HEK293 (cell line): Measurements from ENCODE around the gene GGPS1.

Source experiments
- CTCF ChIA-PET: fragments of 350-600 bp; formaldehyde crosslinking; extraction: SDS; loops from one replicate; lab custom pipeline; 2021; ENCODE audit warnings: antibody characterized with exemption; lab: Yijun Ruan, JAX
- POLR2A ChIA-PET: fragments of 300-600 bp; formaldehyde crosslinking; extraction: SDS; loops from one replicate; lab custom pipeline; 2020; ENCODE audit warnings: antibody characterized with exemption, inconsistent platforms; lab: Yijun Ruan, JAX
- H3K27ac ChIP-seq: fragments of 200-500 bp; sonication (Bioruptor generic); 2 replicates; pipeline ENCODE4 v1.5.1; 2014; ENCODE audit warnings: low read depth, low read length, control low read depth, inconsistent platforms; ENCODE audit errors: extremely low read depth
- H3K36me3 ChIP-seq, 2 experiments: fragments of 200-500 bp in 1 of 2; sonication (Bioruptor generic) in 1 of 2; 1 replicate in 1 of 2; 2 replicates in 1 of 2; pipeline ENCODE4 v1.5.1; 2014 to 2017; ENCODE audit warnings: inconsistent platforms in 2 of 2, low read length in 2 of 2; ENCODE audit not compliant: control insufficient read depth in 2 of 2, insufficient read depth in 1 of 2
- H3K4me1 ChIP-seq: fragments of 200-500 bp; sonication (Bioruptor generic); 2 replicates; pipeline ENCODE4 v1.5.1; 2014; ENCODE audit warnings: mild to moderate bottlenecking, low read length, inconsistent platforms; ENCODE audit not compliant: control insufficient read depth, insufficient read depth
- H3K4me3 ChIP-seq: 2 replicates; pipeline ENCODE4 v1.5.1; 2011; ENCODE audit warnings: low read depth, mild to moderate bottlenecking, control low read depth, low read length, moderate library complexity
- H3K9me3 ChIP-seq: fragments of 200-500 bp; sonication (Bioruptor generic); 2 replicates; pipeline ENCODE4 v1.5.1; 2014; ENCODE audit warnings: low read depth, low read length, inconsistent platforms; ENCODE audit not compliant: control insufficient read depth, insufficient read depth
- AEBP2 ChIP-seq: fragments of 450-650 bp; formaldehyde crosslinking; IDR thresholded peaks from 2 replicates; pipeline ENCODE4 v1.5.1; 2016; ENCODE audit warnings: missing biosample characterization, missing genetic modification characterization, borderline replicate concordance
- KLF10 ChIP-seq: fragments of 450-650 bp; IDR thresholded peaks from 2 replicates; pipeline ENCODE4 v1.5.1; 2018; ENCODE audit warnings: missing biosample characterization, mild to moderate bottlenecking, missing genetic modification characterization
- MYNN ChIP-seq: fragments of 450-650 bp; formaldehyde crosslinking; IDR thresholded peaks from 2 replicates; pipeline ENCODE4 v1.5.1; 2016; ENCODE audit warnings: missing biosample characterization, missing genetic modification characterization, borderline replicate concordance
- ZBTB17 ChIP-seq: fragments of 450-650 bp; formaldehyde crosslinking; IDR thresholded peaks from 2 replicates; pipeline ENCODE4 v1.5.1; 2016; ENCODE audit warnings: missing biosample characterization, missing genetic modification characterization
- ZBTB26 ChIP-seq: fragments of 450-650 bp; formaldehyde crosslinking; optimal IDR thresholded peaks from 2 replicates; pipeline ENCODE3; 2016; ENCODE audit warnings: missing biosample characterization, mild to moderate bottlenecking, missing genetic modification characterization
- ZNF121 ChIP-seq: fragments of 450-650 bp; formaldehyde crosslinking; IDR thresholded peaks from 2 replicates; pipeline ENCODE4 v1.5.1; 2016; ENCODE audit warnings: missing biosample characterization, missing genetic modification characterization
- ZNF248 ChIP-seq: fragments of 450-650 bp; formaldehyde crosslinking; IDR thresholded peaks from 2 replicates; pipeline ENCODE4 v1.5.1; 2017; ENCODE audit warnings: missing biosample characterization, missing genetic modification characterization
- ZNF26 ChIP-seq: fragments of 450-650 bp; formaldehyde crosslinking; IDR thresholded peaks from 2 replicates; pipeline ENCODE4 v1.5.1; 2016; ENCODE audit warnings: missing biosample characterization, missing genetic modification characterization
- ZNF311 ChIP-seq: fragments of 450-650 bp; formaldehyde crosslinking; IDR thresholded peaks from 2 replicates; pipeline ENCODE4 v1.5.1; 2017; ENCODE audit warnings: missing biosample characterization, missing genetic modification characterization, borderline replicate concordance
- ZNF350 ChIP-seq: fragments of 450-650 bp; formaldehyde crosslinking; IDR thresholded peaks from 2 replicates; pipeline ENCODE4 v1.5.0; 2017; ENCODE audit warnings: missing biosample characterization, mild to moderate bottlenecking, missing genetic modification characterization
- ZNF394 ChIP-seq: fragments of 450-650 bp; formaldehyde crosslinking; IDR thresholded peaks from 2 replicates; pipeline ENCODE4 v1.5.1; 2016; ENCODE audit warnings: missing biosample characterization, missing genetic modification characterization, mild to moderate bottlenecking, moderate library complexity, borderline replicate concordance
- ZNF433 ChIP-seq: fragments of 450-650 bp; formaldehyde crosslinking; IDR thresholded peaks from 2 replicates; pipeline ENCODE4 v1.5.1; 2016; ENCODE audit warnings: missing biosample characterization, missing genetic modification characterization, low read depth
- ZNF473 ChIP-seq: fragments of 450-650 bp; formaldehyde crosslinking; IDR thresholded peaks from 2 replicates; pipeline ENCODE4 v1.5.1; 2017; ENCODE audit warnings: missing biosample characterization, missing genetic modification characterization
- TF ChIP-seq, protein P1 (sequence below): fragments of 450-650 bp; formaldehyde crosslinking; IDR thresholded peaks from 2 replicates; pipeline ENCODE4 v1.5.1; 2016; ENCODE audit warnings: missing biosample characterization, missing genetic modification characterization
- TF ChIP-seq, protein P2 (sequence below): fragments of 450-650 bp; formaldehyde crosslinking; IDR thresholded peaks from 2 replicates; pipeline ENCODE4 v1.5.1; 2017; ENCODE audit warnings: missing biosample characterization, missing genetic modification characterization
- TF ChIP-seq, protein P3 (sequence below): fragments of 450-650 bp; formaldehyde crosslinking; conservative IDR thresholded peaks from 2 replicates; pipeline ENCODE4 v1.5.1; 2016; ENCODE audit warnings: low read depth, missing biosample characterization, missing genetic modification characterization

Gene GGPS1

DNA sequence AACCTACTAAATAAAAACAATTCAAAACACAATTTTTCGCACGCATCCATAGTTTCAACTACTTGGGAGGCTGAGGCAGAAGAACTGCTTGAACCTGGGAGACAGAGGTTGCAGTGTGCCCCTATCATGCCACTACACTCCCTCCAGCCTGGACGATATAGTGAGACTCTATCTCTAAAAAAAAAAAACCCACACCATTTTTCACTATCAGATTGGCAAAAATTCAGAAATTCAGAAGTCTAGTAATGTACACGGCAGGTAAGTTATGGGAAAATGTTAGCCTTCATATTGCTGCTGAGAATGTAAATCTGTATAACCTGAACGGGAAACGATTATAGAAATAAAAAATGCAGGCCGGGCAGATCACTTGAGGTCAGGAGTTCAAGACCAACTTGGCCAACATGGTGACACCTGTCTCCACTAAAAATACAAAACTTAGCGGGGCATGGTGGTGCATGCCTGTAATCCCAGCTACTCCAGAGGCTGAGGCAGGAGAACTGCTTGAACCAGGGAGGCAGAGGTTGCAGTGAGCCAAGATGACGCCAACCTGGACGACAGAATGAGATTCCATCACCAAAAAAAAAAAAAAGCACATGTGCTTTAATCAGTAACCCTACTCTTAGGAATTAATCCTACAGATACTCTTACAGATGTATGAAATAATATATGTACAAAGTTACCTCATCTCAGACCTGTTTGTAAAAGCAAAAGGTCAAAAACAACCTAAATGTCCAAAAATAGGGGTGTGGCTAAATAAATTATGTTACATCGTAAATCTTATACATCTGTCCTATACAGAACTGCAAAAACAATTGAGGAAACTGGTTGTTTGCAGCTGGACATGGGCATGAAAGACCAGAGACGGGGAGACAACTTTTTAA is 38.3 kb upstream of the GGPS1 start:
- peak; percentile 67 for TF ChIP-seq ZNF394 (tag by site-specific recombination)
- TF ChIP-seq, protein P1, sequence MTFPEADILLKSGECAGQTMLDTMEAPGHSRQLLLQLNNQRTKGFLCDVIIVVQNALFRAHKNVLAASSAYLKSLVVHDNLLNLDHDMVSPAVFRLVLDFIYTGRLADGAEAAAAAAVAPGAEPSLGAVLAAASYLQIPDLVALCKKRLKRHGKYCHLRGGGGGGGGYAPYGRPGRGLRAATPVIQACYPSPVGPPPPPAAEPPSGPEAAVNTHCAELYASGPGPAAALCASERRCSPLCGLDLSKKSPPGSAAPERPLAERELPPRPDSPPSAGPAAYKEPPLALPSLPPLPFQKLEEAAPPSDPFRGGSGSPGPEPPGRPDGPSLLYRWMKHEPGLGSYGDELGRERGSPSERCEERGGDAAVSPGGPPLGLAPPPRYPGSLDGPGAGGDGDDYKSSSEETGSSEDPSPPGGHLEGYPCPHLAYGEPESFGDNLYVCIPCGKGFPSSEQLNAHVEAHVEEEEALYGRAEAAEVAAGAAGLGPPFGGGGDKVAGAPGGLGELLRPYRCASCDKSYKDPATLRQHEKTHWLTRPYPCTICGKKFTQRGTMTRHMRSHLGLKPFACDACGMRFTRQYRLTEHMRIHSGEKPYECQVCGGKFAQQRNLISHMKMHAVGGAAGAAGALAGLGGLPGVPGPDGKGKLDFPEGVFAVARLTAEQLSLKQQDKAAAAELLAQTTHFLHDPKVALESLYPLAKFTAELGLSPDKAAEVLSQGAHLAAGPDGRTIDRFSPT (tag by site-specific recombination), result no peak
- TF ChIP-seq ZNF350, result no peak
- TF ChIP-seq ZNF248 (tag by site-specific recombination), result no peak
- TF ChIP-seq ZNF433 (tag by site-specific recombination), result no peak
- TF ChIP-seq ZNF473 (tag by site-specific recombination), result no peak
- TF ChIP-seq ZNF311, result no peak
- TF ChIP-seq AEBP2 (tag by site-specific recombination), result no peak
- no peak for TF ChIP-seq ZBTB26 (tag by site-specific recombination)
- no peak for TF ChIP-seq MYNN (tag by site-specific recombination)
- no peak for TF ChIP-seq ZNF121 (tag by site-specific recombination)
- TF ChIP-seq, protein P2, sequence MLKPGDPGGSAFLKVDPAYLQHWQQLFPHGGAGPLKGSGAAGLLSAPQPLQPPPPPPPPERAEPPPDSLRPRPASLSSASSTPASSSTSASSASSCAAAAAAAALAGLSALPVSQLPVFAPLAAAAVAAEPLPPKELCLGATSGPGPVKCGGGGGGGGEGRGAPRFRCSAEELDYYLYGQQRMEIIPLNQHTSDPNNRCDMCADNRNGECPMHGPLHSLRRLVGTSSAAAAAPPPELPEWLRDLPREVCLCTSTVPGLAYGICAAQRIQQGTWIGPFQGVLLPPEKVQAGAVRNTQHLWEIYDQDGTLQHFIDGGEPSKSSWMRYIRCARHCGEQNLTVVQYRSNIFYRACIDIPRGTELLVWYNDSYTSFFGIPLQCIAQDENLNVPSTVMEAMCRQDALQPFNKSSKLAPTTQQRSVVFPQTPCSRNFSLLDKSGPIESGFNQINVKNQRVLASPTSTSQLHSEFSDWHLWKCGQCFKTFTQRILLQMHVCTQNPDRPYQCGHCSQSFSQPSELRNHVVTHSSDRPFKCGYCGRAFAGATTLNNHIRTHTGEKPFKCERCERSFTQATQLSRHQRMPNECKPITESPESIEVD (tag by site-specific recombination), result peak; percentile 27; the same call in 1 of the 2 replicates
- TF ChIP-seq KLF10 (tag by site-specific recombination), result 0 out of 2 replicates have a peak, but pooled peaks have one; percentile 26
- TF ChIP-seq ZBTB17 (tag by site-specific recombination), result no peak
- TF ChIP-seq, protein P3, sequence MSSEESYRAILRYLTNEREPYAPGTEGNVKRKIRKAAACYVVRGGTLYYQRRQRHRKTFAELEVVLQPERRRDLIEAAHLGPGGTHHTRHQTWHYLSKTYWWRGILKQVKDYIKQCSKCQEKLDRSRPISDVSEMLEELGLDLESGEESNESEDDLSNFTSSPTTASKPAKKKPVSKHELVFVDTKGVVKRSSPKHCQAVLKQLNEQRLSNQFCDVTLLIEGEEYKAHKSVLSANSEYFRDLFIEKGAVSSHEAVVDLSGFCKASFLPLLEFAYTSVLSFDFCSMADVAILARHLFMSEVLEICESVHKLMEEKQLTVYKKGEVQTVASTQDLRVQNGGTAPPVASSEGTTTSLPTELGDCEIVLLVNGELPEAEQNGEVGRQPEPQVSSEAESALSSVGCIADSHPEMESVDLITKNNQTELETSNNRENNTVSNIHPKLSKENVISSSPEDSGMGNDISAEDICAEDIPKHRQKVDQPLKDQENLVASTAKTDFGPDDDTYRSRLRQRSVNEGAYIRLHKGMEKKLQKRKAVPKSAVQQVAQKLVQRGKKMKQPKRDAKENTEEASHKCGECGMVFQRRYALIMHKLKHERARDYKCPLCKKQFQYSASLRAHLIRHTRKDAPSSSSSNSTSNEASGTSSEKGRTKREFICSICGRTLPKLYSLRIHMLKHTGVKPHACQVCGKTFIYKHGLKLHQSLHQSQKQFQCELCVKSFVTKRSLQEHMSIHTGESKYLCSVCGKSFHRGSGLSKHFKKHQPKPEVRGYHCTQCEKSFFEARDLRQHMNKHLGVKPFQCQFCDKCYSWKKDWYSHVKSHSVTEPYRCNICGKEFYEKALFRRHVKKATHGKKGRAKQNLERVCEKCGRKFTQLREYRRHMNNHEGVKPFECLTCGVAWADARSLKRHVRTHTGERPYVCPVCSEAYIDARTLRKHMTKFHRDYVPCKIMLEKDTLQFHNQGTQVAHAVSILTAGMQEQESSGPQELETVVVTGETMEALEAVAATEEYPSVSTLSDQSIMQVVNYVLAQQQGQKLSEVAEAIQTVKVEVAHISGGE (tag by site-specific recombination), result no peak
- no peak for TF ChIP-seq ZNF26
- TF ChIP-seq, all 188 proteins: peak for 3
- no peak overlapping the region for H3K4me3 ChIP-seq
- H3K4me1 ChIP-seq, result peaks cover 25% of the 10 kb centered on the region
- H3K27ac ChIP-seq, result no peak overlapping the region
- no peaks in the 10 kb centered on the region for H3K9me3 ChIP-seq
- no peaks in the 10 kb centered on the region; a peak in 1 of 3 replicates for H3K36me3 ChIP-seq
- ChIA-PET CTCF (interaction anchor here (0.6 kb wide), 1 partner anchor 14 kb away, joined by 3 read pairs; no protein-coding TSS in a partner anchor), POLR2A (no interaction called here)
